HCT116 (cell line): Measurements from ENCODE around the gene DHX15. TPM values are rescaled to one million over a fixed set of nuclear protein-coding genes. Genes with fewer than 3 reads are reported as not detected.

Experiments
- ATAC-seq: fragments of 200-7000 bp; cut with Tn5 transposase; 2 replicates; pipeline ENCODE4 v1.9.1; 2020; ENCODE audit warnings: mild to moderate bottlenecking, moderate library complexity
- BruUV-seq: library from RNA; stranded (reverse); fragments of 400-500 nt; replicated peaks from 2 replicates; lab custom pipeline; 2021; lab: Mats Ljungman, UMichigan
- CTCF ChIA-PET: fragments of 300-600 bp; sonication (Branson Sonifier 250); formaldehyde crosslinking; loops from one replicate; lab custom pipeline; 2021; ENCODE audit warnings: antibody characterized with exemption; lab: Charles Lee
- POLR2A ChIA-PET: fragments of 300-600, 350-600 bp; sonication (Branson Sonifier 250); formaldehyde crosslinking; loops from one replicate; lab custom pipeline; 2021; ENCODE audit warnings: antibody characterized with exemption; lab: Charles Lee
- RAD21 ChIA-PET, 2 experiments: fragments of 300-600 bp; sonication (Branson Sonifier 250); formaldehyde crosslinking; loops; one replicate each; lab custom pipeline; 2023; ENCODE audit warnings: low total read pairs in 2 of 2; ENCODE audit not compliant: uncharacterized antibody in 2 of 2, unreplicated experiment in 2 of 2, low non-redundant PET in 1 of 2; lab: Charles Lee
- DNase-seq: peaks from one replicate; pipeline ENCODE4 v3.0.0-alpha.2; 2010; ENCODE audit warnings: low read depth, low spot score
- H2AFZ ChIP-seq: fragments of 200-600 bp; shearing (Covaris generic), sonication (generic); 2 replicates; pipeline ENCODE4 v1.6.1; 2017; ENCODE audit warnings: low read depth, mixed run types, mixed read lengths, antibody characterized with exemption, low read length; ENCODE audit not compliant: poor library complexity, severe bottlenecking
- H3K27ac ChIP-seq: 2 replicates; pipeline ENCODE4 v1.5.1; 2012; ENCODE audit warnings: low read depth, low read length
- H3K27me3 ChIP-seq: fragments of 200-600 bp; sonication (generic); 2 replicates; pipeline ENCODE4 v1.6.1; 2016; ENCODE audit warnings: mixed run types, low read length, mixed read lengths; ENCODE audit not compliant: insufficient read depth
- H3K36me3 ChIP-seq, 2 experiments: fragments of 200-500 bp in 1 of 2; fragments of 200-600 bp in 1 of 2; sonication (Bioruptor generic) in 1 of 2; sonication (generic) in 1 of 2; 2 replicates each; pipeline versions ENCODE4 v1.5.1 to v1.6.1; 2014 to 2016; ENCODE audit warnings: low read length in 2 of 2, inconsistent platforms in 1 of 2, mixed read lengths in 1 of 2, mixed run types in 1 of 2; ENCODE audit not compliant: insufficient read depth in 2 of 2, control insufficient read depth in 1 of 2
- H3K4me1 ChIP-seq, 2 experiments: fragments of 200-600 bp in 1 of 2; sonication (generic) in 1 of 2; 2 replicates each; pipeline versions ENCODE4 v1.5.1 to v1.6.1; 2012 to 2017; ENCODE audit warnings: low read length in 2 of 2, inconsistent platforms in 1 of 2, mild to moderate bottlenecking in 1 of 2, mixed read lengths in 1 of 2, mixed run types in 1 of 2, moderate library complexity in 1 of 2; ENCODE audit not compliant: insufficient read depth in 2 of 2, control insufficient read depth in 1 of 2
- H3K4me2 ChIP-seq: fragments of 200-600 bp; sonication (generic); 2 replicates; pipeline ENCODE4 v1.6.1; 2017; ENCODE audit warnings: mixed run types, low read length, mixed read lengths
- H3K4me3 ChIP-seq, 2 experiments: fragments of 200-600 bp in 1 of 2; sonication (generic) in 1 of 2; replicated peaks in 1 of 2; 2 replicates each; pipeline ENCODE4 v1.5.1; 2011 to 2016; ENCODE audit warnings: low read length in 2 of 2, control low read depth in 1 of 2, low read depth in 1 of 2, mild to moderate bottlenecking in 1 of 2, mixed read lengths in 1 of 2, mixed run types in 1 of 2
- H3K79me2 ChIP-seq: fragments of 200-600 bp; sonication (generic); 2 replicates; pipeline ENCODE4 v1.6.1; 2017; ENCODE audit warnings: mild to moderate bottlenecking, mixed run types, low read length, moderate library complexity, mixed read lengths; ENCODE audit not compliant: insufficient read depth
- H3K9ac ChIP-seq: fragments of 200-600 bp; sonication (generic); 2 replicates; pipeline ENCODE4 v1.6.1; 2016; ENCODE audit warnings: low read length, mixed read lengths
- H3K9me2 ChIP-seq: fragments of 200-600 bp; sonication (generic), shearing (Covaris generic); 2 replicates; pipeline ENCODE4 v1.6.1; 2017; ENCODE audit warnings: mixed run types, mild to moderate bottlenecking, moderate library complexity; ENCODE audit not compliant: insufficient read depth
- H3K9me3 ChIP-seq, 2 experiments: fragments of 200-500 bp in 1 of 2; fragments of 200-600 bp in 1 of 2; sonication (Bioruptor generic) in 1 of 2; sonication (generic) in 1 of 2; 2 replicates each; pipeline ENCODE4 v1.6.1; 2014 to 2017; ENCODE audit warnings: low read length in 2 of 2, mixed read lengths in 2 of 2, inconsistent platforms in 1 of 2, low read depth in 1 of 2, mild to moderate bottlenecking in 1 of 2, mixed run types in 1 of 2, moderate library complexity in 1 of 2; ENCODE audit not compliant: control insufficient read depth in 1 of 2, insufficient read depth in 1 of 2
- H4K20me1 ChIP-seq: fragments of 200-600 bp; sonication (generic), shearing (Covaris generic); 2 replicates; pipeline ENCODE4 v1.6.1; 2017; ENCODE audit warnings: mixed run types, mild to moderate bottlenecking, moderate library complexity; ENCODE audit not compliant: insufficient read depth
- CEBPB ChIP-seq: IDR thresholded peaks from 2 replicates; pipeline ENCODE4 v1.6.1; 2012; ENCODE audit warnings: low read depth
- EGR1 ChIP-seq: IDR thresholded peaks from 2 replicates; pipeline ENCODE4 v1.6.1; 2012; ENCODE audit warnings: low read depth
- ELF1 ChIP-seq: IDR thresholded peaks from 2 replicates; pipeline ENCODE4 v1.6.1; 2012; ENCODE audit warnings: low read depth, borderline replicate concordance
- EZH2 ChIP-seq: fragments of 200-600 bp; sonication (generic); IDR thresholded peaks from 2 replicates; pipeline ENCODE4 v1.6.1; 2017; ENCODE audit warnings: antibody characterized with exemption, mixed run types
- POLR2A ChIP-seq: IDR thresholded peaks from 2 replicates; pipeline ENCODE4 v1.7.0; 2011; ENCODE audit warnings: borderline replicate concordance; ENCODE audit not compliant: insufficient read depth, insufficient read length; ENCODE audit errors: extremely low read depth
- POLR2AphosphoS5 ChIP-seq: IDR thresholded peaks from 2 replicates; pipeline ENCODE4 v1.6.1; 2011; ENCODE audit warnings: mild to moderate bottlenecking, low read depth, low read length, moderate library complexity
- REST ChIP-seq: IDR thresholded peaks from 2 replicates; pipeline ENCODE4 v1.6.1; 2012; ENCODE audit warnings: low read depth
- SP1 ChIP-seq: IDR thresholded peaks from 2 replicates; pipeline ENCODE4 v1.6.1; 2012; ENCODE audit warnings: low read depth
- YY1 ChIP-seq: IDR thresholded peaks from 2 replicates; pipeline ENCODE4 v1.6.1; 2011; ENCODE audit warnings: low read length, low read depth, moderate library complexity, mild to moderate bottlenecking; ENCODE audit not compliant: insufficient replicate concordance; ENCODE audit errors: extremely low read depth
- ZBTB33 ChIP-seq: IDR thresholded peaks from 2 replicates; pipeline ENCODE4 v1.6.1; 2011; ENCODE audit warnings: mild to moderate bottlenecking, low read length, moderate library complexity; ENCODE audit not compliant: insufficient replicate concordance; ENCODE audit errors: extremely low read depth
- ZNF274 ChIP-seq: fragments of 200-500 bp; sonication (Bioruptor generic); IDR thresholded peaks from 2 replicates; pipeline ENCODE4 v1.6.1; 2014; ENCODE audit warnings: mild to moderate bottlenecking, low read depth, low read length, inconsistent platforms
- intact Hi-C: fragments of 100-400 bp; cut with micrococcal nuclease; formaldehyde crosslinking; loops from 2 replicates; pipeline ENCODE4 v1.10.0; 2022
- total RNA-seq: library from RNA; stranded (reverse); gene quantifications from one replicate; pipeline ENCODE4 v1.2.1, GENCODE V29; 2021; ENCODE audit not compliant: unreplicated experiment

Gene DHX15
- total RNA-seq, 1 experiment from 2014 or later, result 195 TPM

GRCh38 chr4:24630937-24631336 is 46.6 kb upstream of the DHX15 start:
- H3K9me2 ChIP-seq, result no peaks in the 10 kb centered on the region
- no peak for ATAC-seq
- no peaks in the 10 kb centered on the region for H3K4me1 ChIP-seq
- no peak overlapping the region for H3K4me3 ChIP-seq
- no peak overlapping the region for H2AFZ ChIP-seq
- no peak for TF ChIP-seq CEBPB
- TF ChIP-seq EZH2, result no peak
- no peak for TF ChIP-seq ELF1
- no peak for TF ChIP-seq ZBTB33
- no peak for TF ChIP-seq ZNF274
- TF ChIP-seq YY1, result no peak
- no peak for TF ChIP-seq SP1
- no peak for TF ChIP-seq POLR2AphosphoS5
- no peak for TF ChIP-seq REST
- TF ChIP-seq EGR1, result no peak
- no peak for TF ChIP-seq POLR2A
- H3K79me2 ChIP-seq, result no peaks in the 10 kb centered on the region
- no peaks in the 10 kb centered on the region for H3K36me3 ChIP-seq
- POLR2A ChIA-PET, result no interaction called here
- no peak overlapping the region for H3K4me2 ChIP-seq
- no TSS peak for BruUV-seq
- H3K9me3 ChIP-seq, result no peaks in the 10 kb centered on the region
- RAD21 ChIA-PET, result no interaction called here
- no peaks in the 10 kb centered on the region for H3K27me3 ChIP-seq
- no peak for DNase-seq
- H3K9ac ChIP-seq, result no peak overlapping the region
- no peaks in the 10 kb centered on the region for H4K20me1 ChIP-seq
- no peak overlapping the region for H3K27ac ChIP-seq
- CTCF ChIA-PET, result no interaction called here
- intact Hi-C loops, result no loop called here
